HCT116 (cell line): ENCODE results near the gene CSNK1D. TPM values are rescaled to one million over a fixed set of nuclear protein-coding genes. Genes with fewer than 3 reads are reported as not detected.

Source experiments
- ATAC-seq: fragments of 200-7000 bp; cut with Tn5 transposase; 2 replicates; pipeline ENCODE4 v1.9.1; 2020; ENCODE audit warnings: mild to moderate bottlenecking, moderate library complexity
- BruUV-seq: library from RNA; stranded (reverse); fragments of 400-500 nt; replicated peaks from 2 replicates; lab custom pipeline; 2021; lab: Mats Ljungman, UMichigan
- CTCF ChIA-PET: fragments of 300-600 bp; sonication (Branson Sonifier 250); formaldehyde crosslinking; loops from one replicate; lab custom pipeline; 2021; ENCODE audit warnings: antibody characterized with exemption; lab: Charles Lee
- POLR2A ChIA-PET: fragments of 300-600, 350-600 bp; sonication (Branson Sonifier 250); formaldehyde crosslinking; loops from one replicate; lab custom pipeline; 2021; ENCODE audit warnings: antibody characterized with exemption; lab: Charles Lee
- RAD21 ChIA-PET, 2 experiments: fragments of 300-600 bp; sonication (Branson Sonifier 250); formaldehyde crosslinking; loops; one replicate each; lab custom pipeline; 2023; ENCODE audit warnings: low total read pairs in 2 of 2; ENCODE audit not compliant: uncharacterized antibody in 2 of 2, unreplicated experiment in 2 of 2, low non-redundant PET in 1 of 2; lab: Charles Lee
- DNase-seq: peaks from one replicate; pipeline ENCODE4 v3.0.0-alpha.2; 2010; ENCODE audit warnings: low read depth, low spot score
- H2AFZ ChIP-seq: fragments of 200-600 bp; shearing (Covaris generic), sonication (generic); 2 replicates; pipeline ENCODE4 v1.6.1; 2017; ENCODE audit warnings: low read depth, mixed run types, mixed read lengths, antibody characterized with exemption, low read length; ENCODE audit not compliant: poor library complexity, severe bottlenecking
- H3K27ac ChIP-seq: 2 replicates; pipeline ENCODE4 v1.5.1; 2012; ENCODE audit warnings: low read depth, low read length
- H3K27me3 ChIP-seq: fragments of 200-600 bp; sonication (generic); 2 replicates; pipeline ENCODE4 v1.6.1; 2016; ENCODE audit warnings: mixed run types, low read length, mixed read lengths; ENCODE audit not compliant: insufficient read depth
- H3K36me3 ChIP-seq, 2 experiments: fragments of 200-500 bp in 1 of 2; fragments of 200-600 bp in 1 of 2; sonication (Bioruptor generic) in 1 of 2; sonication (generic) in 1 of 2; 2 replicates each; pipeline versions ENCODE4 v1.5.1 to v1.6.1; 2014 to 2016; ENCODE audit warnings: low read length in 2 of 2, inconsistent platforms in 1 of 2, mixed read lengths in 1 of 2, mixed run types in 1 of 2; ENCODE audit not compliant: insufficient read depth in 2 of 2, control insufficient read depth in 1 of 2
- H3K4me1 ChIP-seq, 2 experiments: fragments of 200-600 bp in 1 of 2; sonication (generic) in 1 of 2; 2 replicates each; pipeline versions ENCODE4 v1.5.1 to v1.6.1; 2012 to 2017; ENCODE audit warnings: low read length in 2 of 2, inconsistent platforms in 1 of 2, mild to moderate bottlenecking in 1 of 2, mixed read lengths in 1 of 2, mixed run types in 1 of 2, moderate library complexity in 1 of 2; ENCODE audit not compliant: insufficient read depth in 2 of 2, control insufficient read depth in 1 of 2
- H3K4me2 ChIP-seq: fragments of 200-600 bp; sonication (generic); 2 replicates; pipeline ENCODE4 v1.6.1; 2017; ENCODE audit warnings: mixed run types, low read length, mixed read lengths
- H3K4me3 ChIP-seq, 2 experiments: fragments of 200-600 bp in 1 of 2; sonication (generic) in 1 of 2; replicated peaks in 1 of 2; 2 replicates each; pipeline ENCODE4 v1.5.1; 2011 to 2016; ENCODE audit warnings: low read length in 2 of 2, control low read depth in 1 of 2, low read depth in 1 of 2, mild to moderate bottlenecking in 1 of 2, mixed read lengths in 1 of 2, mixed run types in 1 of 2
- H3K79me2 ChIP-seq: fragments of 200-600 bp; sonication (generic); 2 replicates; pipeline ENCODE4 v1.6.1; 2017; ENCODE audit warnings: mild to moderate bottlenecking, mixed run types, low read length, moderate library complexity, mixed read lengths; ENCODE audit not compliant: insufficient read depth
- H3K9ac ChIP-seq: fragments of 200-600 bp; sonication (generic); 2 replicates; pipeline ENCODE4 v1.6.1; 2016; ENCODE audit warnings: low read length, mixed read lengths
- H3K9me2 ChIP-seq: fragments of 200-600 bp; sonication (generic), shearing (Covaris generic); 2 replicates; pipeline ENCODE4 v1.6.1; 2017; ENCODE audit warnings: mixed run types, mild to moderate bottlenecking, moderate library complexity; ENCODE audit not compliant: insufficient read depth
- H3K9me3 ChIP-seq, 2 experiments: fragments of 200-500 bp in 1 of 2; fragments of 200-600 bp in 1 of 2; sonication (Bioruptor generic) in 1 of 2; sonication (generic) in 1 of 2; 2 replicates each; pipeline ENCODE4 v1.6.1; 2014 to 2017; ENCODE audit warnings: low read length in 2 of 2, mixed read lengths in 2 of 2, inconsistent platforms in 1 of 2, low read depth in 1 of 2, mild to moderate bottlenecking in 1 of 2, mixed run types in 1 of 2, moderate library complexity in 1 of 2; ENCODE audit not compliant: control insufficient read depth in 1 of 2, insufficient read depth in 1 of 2
- H4K20me1 ChIP-seq: fragments of 200-600 bp; sonication (generic), shearing (Covaris generic); 2 replicates; pipeline ENCODE4 v1.6.1; 2017; ENCODE audit warnings: mixed run types, mild to moderate bottlenecking, moderate library complexity; ENCODE audit not compliant: insufficient read depth
- CEBPB ChIP-seq: IDR thresholded peaks from 2 replicates; pipeline ENCODE4 v1.6.1; 2012; ENCODE audit warnings: low read depth
- CTCF ChIP-seq, 3 experiments: fragments of 200-600 bp in 1 of 3; sonication (generic) in 1 of 3; IDR thresholded peaks in 2 of 3; conservative IDR thresholded peaks in 1 of 3; 2 replicates each; pipeline ENCODE4 v1.5.1; 2012 to 2017; ENCODE audit warnings: low read depth in 2 of 3, low read length in 2 of 3, antibody characterized with exemption in 1 of 3, borderline replicate concordance in 1 of 3, control low read depth in 1 of 3, mild to moderate bottlenecking in 1 of 3, mixed read lengths in 1 of 3, mixed run types in 1 of 3, moderate library complexity in 1 of 3; ENCODE audit not compliant: insufficient read depth in 1 of 3
- EZH2 ChIP-seq: fragments of 200-600 bp; sonication (generic); IDR thresholded peaks from 2 replicates; pipeline ENCODE4 v1.6.1; 2017; ENCODE audit warnings: antibody characterized with exemption, mixed run types
- JUND ChIP-seq: IDR thresholded peaks from 2 replicates; pipeline ENCODE4 v1.6.1; 2012
- POLR2A ChIP-seq: IDR thresholded peaks from 2 replicates; pipeline ENCODE4 v1.7.0; 2011; ENCODE audit warnings: borderline replicate concordance; ENCODE audit not compliant: insufficient read depth, insufficient read length; ENCODE audit errors: extremely low read depth
- RAD21 ChIP-seq: IDR thresholded peaks from 2 replicates; pipeline ENCODE4 v1.6.1; 2012; ENCODE audit warnings: low read depth, mild to moderate bottlenecking
- REST ChIP-seq: IDR thresholded peaks from 2 replicates; pipeline ENCODE4 v1.6.1; 2012; ENCODE audit warnings: low read depth
- SP1 ChIP-seq: IDR thresholded peaks from 2 replicates; pipeline ENCODE4 v1.6.1; 2012; ENCODE audit warnings: low read depth
- SRF ChIP-seq: IDR thresholded peaks from 2 replicates; pipeline ENCODE4 v1.6.1; 2012; ENCODE audit warnings: low read depth
- TCF7L2 ChIP-seq: IDR thresholded peaks from 2 replicates; pipeline ENCODE4 v1.7.0; 2011; ENCODE audit warnings: borderline replicate concordance, inconsistent platforms; ENCODE audit not compliant: insufficient read depth, insufficient read length; ENCODE audit errors: extremely low read depth
- YY1 ChIP-seq: IDR thresholded peaks from 2 replicates; pipeline ENCODE4 v1.6.1; 2011; ENCODE audit warnings: low read length, low read depth, moderate library complexity, mild to moderate bottlenecking; ENCODE audit not compliant: insufficient replicate concordance; ENCODE audit errors: extremely low read depth
- ZBTB33 ChIP-seq: IDR thresholded peaks from 2 replicates; pipeline ENCODE4 v1.6.1; 2011; ENCODE audit warnings: mild to moderate bottlenecking, low read length, moderate library complexity; ENCODE audit not compliant: insufficient replicate concordance; ENCODE audit errors: extremely low read depth
- ZNF274 ChIP-seq: fragments of 200-500 bp; sonication (Bioruptor generic); IDR thresholded peaks from 2 replicates; pipeline ENCODE4 v1.6.1; 2014; ENCODE audit warnings: mild to moderate bottlenecking, low read depth, low read length, inconsistent platforms
- intact Hi-C: fragments of 100-400 bp; cut with micrococcal nuclease; formaldehyde crosslinking; loops from 2 replicates; pipeline ENCODE4 v1.10.0; 2022
- total RNA-seq: library from RNA; stranded (reverse); gene quantifications from one replicate; pipeline ENCODE4 v1.2.1, GENCODE V29; 2021; ENCODE audit not compliant: unreplicated experiment

The CSNK1D gene
- total RNA-seq, 1 experiment from 2014 or later, result 176 TPM

GRCh38 chr17:82311971-82312370 lies 38.5 kb upstream of the CSNK1D start:
- ChIA-PET CTCF (no interaction called here), POLR2A (no interaction called here)

More at GRCh38 chr17:82311971-82312370, 38.5 kb upstream of the CSNK1D start:
- peaks cover 0 to 7% of the 10 kb centered on the region in 2 experiments; a peak in 2 of 4 replicates for H3K4me1 ChIP-seq
- peaks cover 17% of the 10 kb centered on the region; the same call in 1 of the 2 replicates for H3K27me3 ChIP-seq
- no peak overlapping the region for H3K4me3 ChIP-seq
- no peaks in the 10 kb centered on the region for H3K9me2 ChIP-seq
- no peak overlapping the region for H3K4me2 ChIP-seq
- H3K27ac ChIP-seq, result no peak overlapping the region
- no peaks in the 10 kb centered on the region for H3K36me3 ChIP-seq
- no peak overlapping the region for H3K9ac ChIP-seq
- no peaks in the 10 kb centered on the region for H4K20me1 ChIP-seq
- intact Hi-C loops, result no loop called here
- no TSS peak for BruUV-seq
- ATAC-seq, result no peak
- RAD21 ChIA-PET, result no interaction called here
- TF ChIP-seq ZNF274 (no peak), JUND (no peak), TCF7L2 (no peak), SRF (no peak), POLR2A (no peak), CEBPB (no peak), REST (no peak), CTCF (IDR thresholded peaks at IDR 0.05 in 2 of 3, conservative IDR thresholded peaks at IDR 0.05 in 1 of 3; ENCODE audit: borderline replicate concordance in 1 of 3, insufficient read depth in 1 of 3, low read depth in 2 of 3, low read length in 2 of 3) (no peak), YY1 (no peak), ZBTB33 (no peak), RAD21 (no peak), SP1 (no peak), EZH2 (no peak)
- DNase-seq, result no peak
- H3K79me2 ChIP-seq, result no peaks in the 10 kb centered on the region
- no peak overlapping the region for H2AFZ ChIP-seq
- no peaks in the 10 kb centered on the region for H3K9me3 ChIP-seq
